ENCODE data around the gene SNAPC1.
"Not testable (repeated sequence)": the region's sequence is repeated elsewhere in the genome, so short reads cannot be mapped to it uniquely, and the experiment has no call there.

Gene SNAPC1

GRCh38 chr14:61750708-61751474 lies 11.3 kb upstream of the SNAPC1 start:
- peak; percentile 64 for DNase-seq (ENCODE audit: low read depth)

- no peak for DNase-seq (ENCODE audit: low read depth)
Measured at GRCh38 chr14:61751475-61751989, 10.7 kb upstream of the SNAPC1 start.

GRCh38 chr14:61752626-61753025 lies 9.6 kb upstream of the SNAPC1 start:
- DNase-seq (ENCODE audit: low read depth), result no peak

- no peak for DNase-seq (ENCODE audit: low read depth)
Measured at GRCh38 chr14:61753631-61754030, 8.6 kb upstream of the SNAPC1 start.

- no peak for DNase-seq (ENCODE audit: low read depth)
Measured at GRCh38 chr14:61754627-61755381, 7.4 kb upstream of the SNAPC1 start.

GRCh38 chr14:61755382-61755742 lies 6.9 kb upstream of the SNAPC1 start:
- not testable (repeated sequence) for DNase-seq (ENCODE audit: low read depth)

GRCh38 chr14:61756135-61756534 lies 6.1 kb upstream of the SNAPC1 start:
- DNase-seq (ENCODE audit: low read depth), result no peak

- DNase-seq (ENCODE audit: low read depth), result no peak
Measured at GRCh38 chr14:61759878-61760277, 2.3 kb upstream of the SNAPC1 start.

- DNase-seq (ENCODE audit: low read depth), result no peak
Measured at GRCh38 chr14:61761557-61761956, 663 bp upstream of the SNAPC1 start.

- no peak for DNase-seq (ENCODE audit: low read depth)
Measured at GRCh38 chr14:61764342-61765122, 2.3 kb downstream of the SNAPC1 start.

GRCh38 chr14:61765225-61765943 lies 3.2 kb downstream of the SNAPC1 start:
- DNase-seq (ENCODE audit: low read depth), result no peak

GRCh38 chr14:61766151-61766550 lies 3.9 kb downstream of the SNAPC1 start:
- no peak for DNase-seq (ENCODE audit: low read depth)

GRCh38 chr14:61768240-61768639 lies 6.0 kb downstream of the SNAPC1 start:
- no peak for DNase-seq (ENCODE audit: low read depth)

- no peak for DNase-seq (ENCODE audit: low read depth)
Measured at GRCh38 chr14:61769893-61770292, 7.7 kb downstream of the SNAPC1 start.

GRCh38 chr14:61774861-61775260 lies 12.6 kb downstream of the SNAPC1 start:
- DNase-seq (ENCODE audit: low read depth), result no peak

GRCh38 chr14:61780125-61780524 lies 17.9 kb downstream of the SNAPC1 start:
- DNase-seq (ENCODE audit: low read depth), result no peak

GRCh38 chr14:61797309-61797708 lies 35.1 kb downstream of the SNAPC1 start:
- no peak for DNase-seq (ENCODE audit: low read depth)

GRCh38 chr14:61802010-61802568 lies 39.9 kb downstream of the SNAPC1 start:
- no peak for DNase-seq (ENCODE audit: low read depth)

- DNase-seq (ENCODE audit: low read depth), result no peak
Measured at GRCh38 chr14:61803755-61804154, 41.5 kb downstream of the SNAPC1 start.

GRCh38 chr14:61805451-61805850 lies 43.2 kb downstream of the SNAPC1 start:
- DNase-seq (ENCODE audit: low read depth), result no peak

GRCh38 chr14:61811882-61812346 lies 49.7 kb downstream of the SNAPC1 start:
- DNase-seq (ENCODE audit: low read depth), result no peak
